PC-3 (cell line): ENCODE measurements around the gene REC114.

Experiments
- CTCF ChIP-seq: fragments of 300-600 bp; sonication (generic); conservative IDR thresholded peaks from 2 replicates; pipeline ENCODE4 v1.5.1; 2017; ENCODE audit warnings: antibody characterized with exemption, low read depth, mild to moderate bottlenecking, low read length
- EZH2 ChIP-seq: fragments of 300-600 bp; sonication (generic); IDR thresholded peaks from one replicate; pipeline ENCODE4 v1.6.1; 2017; ENCODE audit warnings: antibody characterized with exemption, mild to moderate bottlenecking, low read length; ENCODE audit not compliant: unreplicated experiment

- TF ChIP-seq CTCF (no peak), EZH2 (no peak)
These were observed 157.7 kb downstream of the REC114 start for GRCh38 chr15:73600413-73601335.
